ENCODE results near the gene WDR72. TPM values are rescaled to one million over a fixed set of nuclear protein-coding genes. Genes with fewer than 3 reads are reported as not detected.

Gene WDR72
- total RNA-seq, 1 experiment from 2014 or later, result 3.9 TPM

DNA sequence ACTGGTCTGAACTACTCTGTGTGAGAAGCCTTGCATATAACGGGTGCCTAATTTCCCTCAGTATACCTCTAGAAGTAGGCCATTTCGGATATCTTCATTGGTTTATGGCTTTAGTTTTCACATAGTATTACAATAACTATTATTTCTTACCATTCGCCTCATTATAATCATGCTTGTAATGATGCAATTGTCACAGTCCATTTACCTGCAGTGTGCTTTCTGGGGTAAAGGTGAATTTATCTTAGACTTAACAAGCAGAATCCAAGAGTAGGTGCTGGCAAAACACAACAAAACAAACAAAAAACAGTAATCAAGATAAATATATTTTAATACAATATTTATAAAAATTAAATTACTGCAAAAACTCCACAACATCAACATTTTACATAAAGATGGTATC is 246.0 kb downstream of the WDR72 start:
- Mint-ChIP-seq H3K4me1 (ENCODE audit: low read depth, unreplicated experiment) (no peaks in the 10 kb centered on the region), H3K36me3 (ENCODE audit: insufficient read depth, unreplicated experiment) (no peaks in the 10 kb centered on the region), H3K4me3 (ENCODE audit: low read depth, unreplicated experiment) (no peak overlapping the region), H3K27ac (ENCODE audit: unreplicated experiment) (no peak overlapping the region), H3K27me3 (ENCODE audit: unreplicated experiment) (no peaks in the 10 kb centered on the region), H3K9me3 (ENCODE audit: low read depth, unreplicated experiment) (no peaks in the 10 kb centered on the region)
- TF ChIP-seq, protein P1, sequence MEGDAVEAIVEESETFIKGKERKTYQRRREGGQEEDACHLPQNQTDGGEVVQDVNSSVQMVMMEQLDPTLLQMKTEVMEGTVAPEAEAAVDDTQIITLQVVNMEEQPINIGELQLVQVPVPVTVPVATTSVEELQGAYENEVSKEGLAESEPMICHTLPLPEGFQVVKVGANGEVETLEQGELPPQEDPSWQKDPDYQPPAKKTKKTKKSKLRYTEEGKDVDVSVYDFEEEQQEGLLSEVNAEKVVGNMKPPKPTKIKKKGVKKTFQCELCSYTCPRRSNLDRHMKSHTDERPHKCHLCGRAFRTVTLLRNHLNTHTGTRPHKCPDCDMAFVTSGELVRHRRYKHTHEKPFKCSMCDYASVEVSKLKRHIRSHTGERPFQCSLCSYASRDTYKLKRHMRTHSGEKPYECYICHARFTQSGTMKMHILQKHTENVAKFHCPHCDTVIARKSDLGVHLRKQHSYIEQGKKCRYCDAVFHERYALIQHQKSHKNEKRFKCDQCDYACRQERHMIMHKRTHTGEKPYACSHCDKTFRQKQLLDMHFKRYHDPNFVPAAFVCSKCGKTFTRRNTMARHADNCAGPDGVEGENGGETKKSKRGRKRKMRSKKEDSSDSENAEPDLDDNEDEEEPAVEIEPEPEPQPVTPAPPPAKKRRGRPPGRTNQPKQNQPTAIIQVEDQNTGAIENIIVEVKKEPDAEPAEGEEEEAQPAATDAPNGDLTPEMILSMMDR (IDR thresholded peaks at IDR 0.05; ENCODE audit: unreplicated experiment), result no peak
- CTCF ChIA-PET, result no interaction called here
- DNase-seq, result no peak
- intact Hi-C loops (cut with micrococcal nuclease; ENCODE audit: unreplicated experiment), result loop anchor here (10.0 kb wide), 1 partner anchor 299 kb away; no protein-coding TSS in a partner anchor
- no TSS peak for BruUV-seq (replicated peaks)

DNA sequence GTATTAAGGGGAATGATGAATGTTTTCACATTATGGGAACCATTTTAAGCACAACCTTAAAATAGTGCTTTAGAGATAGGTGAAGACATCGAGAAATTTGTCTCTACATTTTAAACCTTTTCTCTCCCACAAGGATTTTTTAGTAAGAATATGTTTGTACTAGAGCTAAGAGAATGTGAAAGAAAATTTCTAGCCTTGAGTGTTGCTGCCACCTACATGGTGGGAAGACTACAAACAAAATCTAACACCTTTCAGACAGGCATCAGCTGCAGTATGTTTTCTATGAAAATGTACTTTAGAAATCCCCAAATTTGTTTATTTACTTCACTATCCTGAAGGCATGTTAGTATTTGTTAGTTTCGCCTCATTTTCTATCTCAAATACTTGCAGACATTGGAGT is 247.4 kb downstream of the WDR72 start:
- CTCF ChIA-PET, result interaction anchor here (0.8 to 1.1 kb wide), 2 partner anchors 732 to 746 kb away, joined by 4 to 5 read pairs; no protein-coding TSS in a partner anchor
- intact Hi-C loops (cut with micrococcal nuclease; ENCODE audit: unreplicated experiment), result loop anchor here (1.0 to 10.0 kb wide), 2 partner anchors 297 to 731 kb away; no protein-coding TSS in a partner anchor
- H3K9me3 Mint-ChIP-seq (ENCODE audit: low read depth, unreplicated experiment), result no peaks in the 10 kb centered on the region
- BruUV-seq (replicated peaks), result no TSS peak
- no peaks in the 10 kb centered on the region for H3K27me3 Mint-ChIP-seq (ENCODE audit: unreplicated experiment)
- TF ChIP-seq, protein P1 (IDR thresholded peaks at IDR 0.05; ENCODE audit: unreplicated experiment), result no peak
- DNase-seq, result no peak
- H3K4me1 Mint-ChIP-seq (ENCODE audit: low read depth, unreplicated experiment), result no peaks in the 10 kb centered on the region
- no peak overlapping the region for H3K4me3 Mint-ChIP-seq (ENCODE audit: low read depth, unreplicated experiment)
- H3K36me3 Mint-ChIP-seq (ENCODE audit: insufficient read depth, unreplicated experiment), result no peaks in the 10 kb centered on the region
- H3K27ac Mint-ChIP-seq (ENCODE audit: unreplicated experiment), result no peak overlapping the region

DNA sequence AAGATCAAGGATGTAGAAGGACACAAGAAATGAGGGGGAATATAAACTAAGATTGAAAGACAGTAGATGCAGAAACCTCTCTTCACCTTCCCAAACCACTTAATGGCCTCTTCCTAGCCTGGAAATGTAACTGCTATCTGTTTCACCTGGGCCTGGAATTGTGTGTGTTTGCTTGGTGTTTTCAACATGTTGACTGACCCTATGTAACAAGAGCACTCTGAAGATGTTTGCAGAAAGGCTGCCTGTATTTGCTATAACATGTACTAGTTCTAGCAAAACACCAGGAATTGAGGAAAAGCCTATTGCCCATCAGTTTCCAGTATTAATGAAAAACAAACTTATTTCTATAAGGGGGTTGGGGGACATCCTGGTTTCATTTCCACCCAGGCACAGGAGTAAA is 248.3 kb downstream of the WDR72 start:
- no peaks in the 10 kb centered on the region for H3K27me3 Mint-ChIP-seq (ENCODE audit: unreplicated experiment)
- no peaks in the 10 kb centered on the region for H3K9me3 Mint-ChIP-seq (ENCODE audit: low read depth, unreplicated experiment)
- TF ChIP-seq, protein P1 (IDR thresholded peaks at IDR 0.05; ENCODE audit: unreplicated experiment), result no peak
- H3K36me3 Mint-ChIP-seq (ENCODE audit: insufficient read depth, unreplicated experiment), result no peaks in the 10 kb centered on the region
- BruUV-seq (replicated peaks), result no TSS peak
- intact Hi-C loops (cut with micrococcal nuclease; ENCODE audit: unreplicated experiment), result loop anchor here (10.0 kb wide), 1 partner anchor 296 kb away; no protein-coding TSS in a partner anchor
- no peaks in the 10 kb centered on the region for H3K4me1 Mint-ChIP-seq (ENCODE audit: low read depth, unreplicated experiment)
- no peak for DNase-seq
- no peak overlapping the region for H3K4me3 Mint-ChIP-seq (ENCODE audit: low read depth, unreplicated experiment)
- no peak overlapping the region for H3K27ac Mint-ChIP-seq (ENCODE audit: unreplicated experiment)
- CTCF ChIA-PET, result no interaction called here

DNA sequence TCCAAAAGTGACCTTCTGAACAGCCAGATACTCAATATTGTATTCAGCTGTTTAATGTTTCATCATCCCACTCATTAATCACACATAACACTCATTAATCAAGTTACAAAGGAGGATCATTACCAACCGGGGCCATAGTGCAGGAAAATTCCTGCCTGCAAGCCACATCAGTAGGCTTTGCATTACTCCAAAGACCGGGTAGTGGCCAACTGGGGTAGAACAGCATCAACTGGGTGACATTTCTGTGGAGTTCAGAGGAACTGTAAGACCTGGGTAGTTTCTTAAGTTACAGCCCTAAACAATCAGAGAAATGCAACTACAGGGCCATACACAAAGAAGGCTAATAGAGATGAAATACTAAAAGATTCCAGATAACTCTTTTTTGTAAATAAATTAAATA is 253.1 kb downstream of the WDR72 start:
- Mint-ChIP-seq H3K4me3 (ENCODE audit: low read depth, unreplicated experiment) (no peak overlapping the region), H3K4me1 (ENCODE audit: low read depth, unreplicated experiment) (no peaks in the 10 kb centered on the region), H3K9me3 (ENCODE audit: low read depth, unreplicated experiment) (peaks cover 3% of the 10 kb centered on the region), H3K27me3 (ENCODE audit: unreplicated experiment) (no peaks in the 10 kb centered on the region), H3K27ac (ENCODE audit: unreplicated experiment) (no peak overlapping the region), H3K36me3 (ENCODE audit: insufficient read depth, unreplicated experiment) (no peaks in the 10 kb centered on the region)
- no TSS peak for BruUV-seq (replicated peaks)
- intact Hi-C loops (cut with micrococcal nuclease; ENCODE audit: unreplicated experiment), result no loop called here
- no peak for DNase-seq
- TF ChIP-seq, protein P1 (IDR thresholded peaks at IDR 0.05; ENCODE audit: unreplicated experiment), result no peak
- CTCF ChIA-PET, result no interaction called here
